Tibial artery (tissue), 4 donors: ENCODE results near the gene MYBBP1A.
"Not testable (repeated sequence)": the region's sequence is repeated elsewhere in the genome, so short reads cannot be mapped to it uniquely, and the experiment has no call there.

ENCODE experiments used
- DNase-seq, 2 donors: peaks; one replicate each; pipeline ENCODE4 v3.0.0-alpha.2; 2019
- H3K27ac ChIP-seq, 2 donors: fragments of 200-600 bp; sonication (generic) in 1 of 2; 1 replicate in 1 of 2; 2 replicates in 1 of 2; pipeline ENCODE4 v1.5.1; 2018 to 2019; ENCODE audit warnings: mild to moderate bottlenecking in 1 of 2
- H3K27me3 ChIP-seq, 2 donors: fragments of 200-600 bp; sonication (generic) in 1 of 2; one replicate each; pipeline versions ENCODE4 v1.5.1 to v1.6.0; 2016 to 2019
- H3K36me3 ChIP-seq, 3 donors: fragments of 200-600 bp; sonication (generic) in 2 of 3; one replicate each; pipeline ENCODE4 v1.5.1; 2016 to 2019; ENCODE audit warnings: mild to moderate bottlenecking in 2 of 3
- H3K4me1 ChIP-seq, 4 donors: fragments of 200-600 bp; sonication (generic) in 2 of 4; 1 replicate in 3 of 4; 2 replicates in 1 of 4; pipeline ENCODE4 v1.5.1; 2016 to 2019
- H3K4me3 ChIP-seq, 2 donors: fragments of 200-600 bp; sonication (generic) in 1 of 2; 1 replicate in 1 of 2; 2 replicates in 1 of 2; pipeline ENCODE4 v1.5.1; 2018 to 2019; ENCODE audit warnings: mild to moderate bottlenecking in 2 of 2
- H3K9me3 ChIP-seq, 3 donors: fragments of 200-600 bp; sonication (generic) in 1 of 3; one replicate each; pipeline ENCODE4 v1.5.1; 2016 to 2019
- intact Hi-C: fragments of 100-400 bp; cut with DNase I; formaldehyde crosslinking; loops from one replicate; pipeline ENCODE4 v1.15.0; 2023; ENCODE audit warnings: low total_unique reads
- TF ChIP-seq, protein P1 (sequence below), 2 experiments: fragments of 200-600 bp in 1 of 2; fragments of 450-650 bp in 1 of 2; IDR thresholded peaks; one replicate each; pipeline ENCODE4 v1.5.1; 2017 to 2019; ENCODE audit warnings: antibody characterized with exemption in 2 of 2, mild to moderate bottlenecking in 1 of 2, moderate library complexity in 1 of 2

The MYBBP1A gene

DNA sequence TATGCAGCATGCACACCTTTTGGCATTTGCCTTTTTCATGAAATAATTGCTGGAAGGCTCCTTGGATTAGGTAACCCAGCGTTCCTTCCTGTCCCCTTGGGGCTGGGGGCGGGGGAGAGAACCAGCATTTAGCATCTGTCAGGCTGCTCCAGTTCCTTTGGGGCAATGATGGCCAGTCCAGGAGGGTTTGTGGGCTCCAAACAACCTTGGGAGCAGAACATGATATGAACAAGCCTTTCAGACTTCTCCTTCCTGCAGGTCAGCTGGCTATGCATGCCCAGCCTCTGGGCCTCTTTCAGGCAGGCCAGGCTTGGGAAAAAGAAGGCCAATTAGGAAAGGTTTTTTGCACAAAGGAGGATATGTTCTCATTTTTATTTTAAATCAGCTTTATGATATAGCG is 28.0 kb upstream of the MYBBP1A start:
- TF ChIP-seq, protein P1, sequence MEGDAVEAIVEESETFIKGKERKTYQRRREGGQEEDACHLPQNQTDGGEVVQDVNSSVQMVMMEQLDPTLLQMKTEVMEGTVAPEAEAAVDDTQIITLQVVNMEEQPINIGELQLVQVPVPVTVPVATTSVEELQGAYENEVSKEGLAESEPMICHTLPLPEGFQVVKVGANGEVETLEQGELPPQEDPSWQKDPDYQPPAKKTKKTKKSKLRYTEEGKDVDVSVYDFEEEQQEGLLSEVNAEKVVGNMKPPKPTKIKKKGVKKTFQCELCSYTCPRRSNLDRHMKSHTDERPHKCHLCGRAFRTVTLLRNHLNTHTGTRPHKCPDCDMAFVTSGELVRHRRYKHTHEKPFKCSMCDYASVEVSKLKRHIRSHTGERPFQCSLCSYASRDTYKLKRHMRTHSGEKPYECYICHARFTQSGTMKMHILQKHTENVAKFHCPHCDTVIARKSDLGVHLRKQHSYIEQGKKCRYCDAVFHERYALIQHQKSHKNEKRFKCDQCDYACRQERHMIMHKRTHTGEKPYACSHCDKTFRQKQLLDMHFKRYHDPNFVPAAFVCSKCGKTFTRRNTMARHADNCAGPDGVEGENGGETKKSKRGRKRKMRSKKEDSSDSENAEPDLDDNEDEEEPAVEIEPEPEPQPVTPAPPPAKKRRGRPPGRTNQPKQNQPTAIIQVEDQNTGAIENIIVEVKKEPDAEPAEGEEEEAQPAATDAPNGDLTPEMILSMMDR (IDR thresholded peaks at IDR 0.05), result no peak
- H3K4me1 ChIP-seq, result peaks cover 0 to 16% (median 14%) of the 10 kb centered on the region in 4 donors
- no peak for DNase-seq
- no peaks in the 10 kb centered on the region for H3K36me3 ChIP-seq
- H3K27me3 ChIP-seq, result peaks cover 0 to 61% of the 10 kb centered on the region in 2 donors
- no peak overlapping the region for H3K27ac ChIP-seq
- H3K4me3 ChIP-seq, result no peak overlapping the region
- intact Hi-C loops, result no loop called here
- H3K9me3 ChIP-seq, result no peaks in the 10 kb centered on the region

DNA sequence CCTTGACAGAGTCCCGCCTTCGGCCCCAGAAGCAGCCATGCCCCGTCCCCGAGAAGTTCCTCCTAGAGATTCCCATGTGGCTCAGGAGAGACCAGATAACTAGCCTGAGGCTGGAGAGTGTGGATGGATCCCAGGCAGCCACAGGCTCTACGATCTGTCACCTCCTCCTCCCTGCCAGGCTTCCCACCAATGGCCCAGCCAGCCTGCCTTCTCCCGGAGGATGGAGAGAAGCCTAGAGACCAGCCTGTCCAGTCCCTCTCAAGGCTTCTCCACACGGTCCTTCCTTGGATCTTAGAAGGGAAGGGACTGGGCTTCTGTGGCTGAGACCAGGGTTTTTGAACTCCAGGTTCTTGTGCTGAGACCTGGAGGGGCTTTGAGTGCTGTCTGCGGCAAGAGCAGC is 27.5 kb upstream of the MYBBP1A start:
- Histone ChIP-seq H3K9me3 (no peaks in the 10 kb centered on the region), H3K27ac (no peak overlapping the region), H3K36me3 (no peaks in the 10 kb centered on the region), H3K27me3 (peaks cover 0 to 61% of the 10 kb centered on the region in 2 donors), H3K4me3 (no peak overlapping the region), H3K4me1 (peaks cover 0 to 16% (median 14%) of the 10 kb centered on the region in 4 donors)
- TF ChIP-seq, protein P1 (IDR thresholded peaks at IDR 0.05), result no peak
- DNase-seq, result no peak
- intact Hi-C loops, result no loop called here

DNA sequence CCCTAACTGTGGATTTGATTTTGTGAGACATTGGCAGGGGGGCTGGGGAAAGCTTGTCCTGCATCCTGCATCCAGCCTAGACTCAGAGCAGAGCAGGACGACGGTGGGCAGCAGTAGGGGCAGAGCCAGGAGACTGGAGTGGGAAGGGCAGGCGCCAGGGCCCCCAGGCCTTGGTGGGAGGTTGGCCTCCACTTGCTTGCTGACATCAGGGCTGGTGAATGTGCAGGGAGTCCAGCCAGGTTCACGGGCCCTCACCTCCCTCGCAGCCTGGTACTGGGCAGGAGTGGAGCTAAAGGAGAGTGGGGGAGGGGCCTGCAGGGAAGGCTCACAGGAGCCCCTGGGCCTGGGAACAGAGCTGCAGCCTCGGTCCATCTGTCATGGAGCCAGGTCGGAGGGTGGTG is 26.9 kb upstream of the MYBBP1A start:
- no peak for DNase-seq

GRCh38 chr17:4580291-4580690 is 25.1 kb upstream of the MYBBP1A start:
- intact Hi-C loops, result no loop called here
- TF ChIP-seq, protein P1 (IDR thresholded peaks at IDR 0.05), result no peak
- Histone ChIP-seq H3K4me1 (peaks cover 0 to 16% (median 14%) of the 10 kb centered on the region in 4 donors), H3K27ac (no peak overlapping the region), H3K27me3 (peaks cover 0 to 65% of the 10 kb centered on the region in 2 donors), H3K9me3 (no peaks in the 10 kb centered on the region), H3K36me3 (no peaks in the 10 kb centered on the region), H3K4me3 (no peak overlapping the region)
- no peak for DNase-seq

More for the DNA sequence above, 26.9 kb upstream of the MYBBP1A start:
- Histone ChIP-seq H3K36me3 (no peaks in the 10 kb centered on the region), H3K4me3 (no peak overlapping the region), H3K27me3 (peaks cover 0 to 66% of the 10 kb centered on the region in 2 donors), H3K9me3 (no peaks in the 10 kb centered on the region), H3K4me1 (peaks cover 0 to 16% (median 14%) of the 10 kb centered on the region in 4 donors), H3K27ac (no peak overlapping the region)
- TF ChIP-seq, protein P1 (IDR thresholded peaks at IDR 0.05), result no peak
- intact Hi-C loops, result no loop called here

- Histone ChIP-seq H3K4me3 (no peak overlapping the region), H3K4me1 (peaks cover 0 to 11% (median 11%) of the 10 kb centered on the region in 4 donors), H3K36me3 (no peaks in the 10 kb centered on the region), H3K27me3 (peaks cover 0 to 59% of the 10 kb centered on the region in 2 donors), H3K9me3 (no peaks in the 10 kb centered on the region), H3K27ac (no peak overlapping the region)
- intact Hi-C loops, result no loop called here
- TF ChIP-seq, protein P1 (IDR thresholded peaks at IDR 0.05), result no peak
- DNase-seq, result no peak
Measured at GRCh38 chr17:4579678-4580077, 24.5 kb upstream of the MYBBP1A start.

- intact Hi-C loops, DNase-seq, H3K27ac ChIP-seq, H3K9me3 ChIP-seq, H3K4me1 ChIP-seq, H3K36me3 ChIP-seq, H3K4me3 ChIP-seq: not testable (repeated sequence)
- H3K27me3 ChIP-seq, result peaks cover 0 to 46% of the 10 kb centered on the region in 2 donors
Measured at GRCh38 chr17:4578349-4578748, 23.2 kb upstream of the MYBBP1A start.
